SU-DHL-6 (cell line): ENCODE measurements around the gene ERGIC2.

Experiments used
- EZH2phosphoT487 ChIP-seq: fragments of 200-600 bp; sonication (generic), shearing (Covaris generic); conservative IDR thresholded peaks from 2 replicates; pipeline ENCODE4 v1.6.1; 2018; ENCODE audit warnings: mild to moderate bottlenecking, antibody characterized with exemption, low read length, moderate library complexity, mixed read lengths
- TF ChIP-seq, protein P1 (sequence below): fragments of 200-600 bp; sonication (generic); IDR thresholded peaks from one replicate; pipeline ENCODE4 v1.5.1; 2017; ENCODE audit warnings: antibody characterized with exemption, mild to moderate bottlenecking, low read length, moderate library complexity; ENCODE audit not compliant: insufficient read depth, poor library complexity, severe bottlenecking

- TF ChIP-seq, protein P1, sequence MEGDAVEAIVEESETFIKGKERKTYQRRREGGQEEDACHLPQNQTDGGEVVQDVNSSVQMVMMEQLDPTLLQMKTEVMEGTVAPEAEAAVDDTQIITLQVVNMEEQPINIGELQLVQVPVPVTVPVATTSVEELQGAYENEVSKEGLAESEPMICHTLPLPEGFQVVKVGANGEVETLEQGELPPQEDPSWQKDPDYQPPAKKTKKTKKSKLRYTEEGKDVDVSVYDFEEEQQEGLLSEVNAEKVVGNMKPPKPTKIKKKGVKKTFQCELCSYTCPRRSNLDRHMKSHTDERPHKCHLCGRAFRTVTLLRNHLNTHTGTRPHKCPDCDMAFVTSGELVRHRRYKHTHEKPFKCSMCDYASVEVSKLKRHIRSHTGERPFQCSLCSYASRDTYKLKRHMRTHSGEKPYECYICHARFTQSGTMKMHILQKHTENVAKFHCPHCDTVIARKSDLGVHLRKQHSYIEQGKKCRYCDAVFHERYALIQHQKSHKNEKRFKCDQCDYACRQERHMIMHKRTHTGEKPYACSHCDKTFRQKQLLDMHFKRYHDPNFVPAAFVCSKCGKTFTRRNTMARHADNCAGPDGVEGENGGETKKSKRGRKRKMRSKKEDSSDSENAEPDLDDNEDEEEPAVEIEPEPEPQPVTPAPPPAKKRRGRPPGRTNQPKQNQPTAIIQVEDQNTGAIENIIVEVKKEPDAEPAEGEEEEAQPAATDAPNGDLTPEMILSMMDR, result no peak
- no peak for TF ChIP-seq EZH2phosphoT487
These were observed 15.9 kb downstream of the ERGIC2 start for GRCh38 chr12:29365091-29365490.
